HK-2 (cell line): ENCODE results near the gene HELZ2.
"Not testable (repeated sequence)": the region's sequence is repeated elsewhere in the genome, so short reads cannot be mapped to it uniquely, and the experiment has no call there.

Experiments
- DNase-seq: peaks from one replicate; pipeline ENCODE4 v3.0.0-alpha.2; 2018; ENCODE audit not compliant: unreplicated experiment

HELZ2 gene, protein sequence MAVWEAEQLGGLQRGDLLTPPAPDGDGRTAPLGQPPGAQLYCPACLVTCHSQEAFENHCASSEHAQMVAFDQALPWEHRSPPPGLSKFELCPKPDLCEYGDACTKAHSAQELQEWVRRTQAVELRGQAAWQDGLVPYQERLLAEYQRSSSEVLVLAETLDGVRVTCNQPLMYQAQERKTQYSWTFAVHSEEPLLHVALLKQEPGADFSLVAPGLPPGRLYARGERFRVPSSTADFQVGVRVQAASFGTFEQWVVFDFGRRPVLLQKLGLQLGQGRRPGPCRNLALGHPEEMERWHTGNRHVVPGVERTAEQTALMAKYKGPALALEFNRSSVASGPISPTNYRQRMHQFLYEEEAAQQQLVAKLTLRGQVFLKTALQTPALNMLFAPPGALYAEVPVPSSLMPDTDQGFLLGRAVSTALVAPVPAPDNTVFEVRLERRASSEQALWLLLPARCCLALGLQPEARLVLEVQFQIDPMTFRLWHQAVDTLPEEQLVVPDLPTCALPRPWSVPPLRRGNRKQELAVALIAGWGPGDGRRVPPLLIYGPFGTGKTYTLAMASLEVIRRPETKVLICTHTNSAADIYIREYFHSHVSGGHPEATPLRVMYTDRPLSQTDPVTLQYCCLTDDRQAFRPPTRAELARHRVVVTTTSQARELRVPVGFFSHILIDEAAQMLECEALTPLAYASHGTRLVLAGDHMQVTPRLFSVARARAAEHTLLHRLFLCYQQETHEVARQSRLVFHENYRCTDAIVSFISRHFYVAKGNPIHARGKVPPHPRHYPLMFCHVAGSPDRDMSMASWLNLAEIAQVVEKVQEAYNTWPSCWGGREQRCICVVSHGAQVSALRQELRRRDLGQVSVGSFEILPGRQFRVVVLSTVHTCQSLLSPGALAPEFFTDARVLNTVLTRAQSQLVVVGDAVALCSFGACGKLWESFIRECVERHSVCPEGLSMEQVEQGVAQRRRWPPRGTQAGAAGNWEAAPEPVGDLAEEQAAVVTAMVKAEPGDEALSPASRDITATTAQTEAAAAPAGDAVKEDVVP (N-terminal part only)

GRCh38 chr20:63574156-63574828 is at the start of gene HELZ2:
HELZ2 (minus strand) TSS chr20:63574239; CDS start chr20:63572385, 1,854 bp downstream.
- peak; percentile 87 for DNase-seq

GRCh38 chr20:63622732-63623131 is 48.7 kb upstream of the HELZ2 start:
- no peak for DNase-seq

- no peak for DNase-seq
These were observed 48.1 kb upstream of the HELZ2 start for GRCh38 chr20:63622096-63622495.

GRCh38 chr20:63620991-63621390 is 47.0 kb upstream of the HELZ2 start:
- DNase-seq, result no peak

GRCh38 chr20:63619505-63619904 is 45.5 kb upstream of the HELZ2 start:
- no peak for DNase-seq

GRCh38 chr20:63619086-63619485 is 45.0 kb upstream of the HELZ2 start:
- no peak for DNase-seq

DNA sequence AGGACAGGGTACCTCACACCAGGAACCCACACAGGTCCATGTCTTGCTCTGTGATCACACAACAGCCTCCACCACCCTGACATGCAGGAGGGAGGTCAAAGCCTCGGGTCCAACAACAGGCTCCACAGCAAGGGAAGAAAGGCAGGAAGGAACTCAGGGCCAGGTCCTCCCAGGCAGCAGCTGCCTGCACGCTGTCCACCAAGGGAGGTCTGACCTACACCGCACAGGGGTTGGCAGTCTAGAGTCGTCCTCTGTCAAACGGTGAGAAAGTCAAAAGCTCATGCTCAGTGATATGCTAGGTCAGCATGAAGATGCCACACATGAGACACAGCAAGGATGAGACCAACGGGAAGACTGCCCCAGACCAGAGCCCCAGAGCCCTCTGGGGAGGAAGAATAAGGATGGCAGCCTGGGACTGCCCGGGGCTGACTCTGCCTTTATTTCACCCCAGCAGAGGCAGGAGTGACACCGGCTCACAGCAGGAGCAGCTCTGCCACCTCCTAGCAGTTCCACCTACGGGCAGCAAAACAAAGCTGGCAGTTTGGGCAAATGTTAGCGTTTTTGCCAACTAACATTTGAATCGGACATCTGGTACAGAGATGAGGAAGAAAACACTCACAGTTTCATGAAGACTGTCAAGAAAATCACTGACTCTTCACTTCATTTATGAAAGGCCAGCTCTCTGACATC is 44.4 kb upstream of the HELZ2 start:
- no peak for DNase-seq

GRCh38 chr20:63617876-63618265 is 43.8 kb upstream of the HELZ2 start:
- no peak for DNase-seq

DNA sequence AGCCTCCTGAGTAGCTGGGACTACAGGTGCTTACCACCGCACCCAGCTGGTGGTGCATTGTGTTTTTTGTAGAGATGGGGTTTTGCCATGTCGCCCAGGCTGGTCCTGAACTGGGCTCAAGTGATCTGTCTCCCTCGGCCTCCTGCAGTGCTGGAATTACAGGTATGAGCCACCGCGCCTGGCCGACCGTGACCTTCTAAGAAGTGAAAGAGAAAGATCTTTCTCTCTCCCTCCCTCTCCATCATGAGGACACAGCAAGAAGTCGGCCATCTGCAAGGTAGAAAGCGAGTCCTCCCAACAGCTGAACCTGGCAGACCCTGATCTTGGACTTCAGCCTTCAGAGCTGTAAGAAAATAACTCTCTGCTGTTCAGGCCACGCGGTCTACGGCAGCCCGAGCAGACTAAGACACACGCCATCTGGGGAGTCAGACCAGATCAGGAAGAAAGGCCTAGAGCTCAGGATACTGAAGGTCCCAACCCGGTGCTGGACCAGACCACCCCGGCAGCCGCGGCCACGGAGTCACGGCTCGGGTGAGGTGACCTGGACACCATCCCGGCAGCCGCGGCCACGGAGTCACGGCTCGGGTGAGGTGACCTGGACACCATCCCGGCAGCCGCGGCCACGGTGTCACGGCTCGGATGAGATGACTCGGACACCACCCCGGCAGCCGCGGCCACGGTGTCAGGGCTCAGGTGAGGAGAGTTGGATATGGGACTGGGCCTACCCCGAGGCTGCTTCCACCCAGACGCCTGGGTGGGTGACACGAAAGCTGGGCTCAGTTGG is 43.2 kb upstream of the HELZ2 start:
- DNase-seq, result peak; percentile 32

DNA sequence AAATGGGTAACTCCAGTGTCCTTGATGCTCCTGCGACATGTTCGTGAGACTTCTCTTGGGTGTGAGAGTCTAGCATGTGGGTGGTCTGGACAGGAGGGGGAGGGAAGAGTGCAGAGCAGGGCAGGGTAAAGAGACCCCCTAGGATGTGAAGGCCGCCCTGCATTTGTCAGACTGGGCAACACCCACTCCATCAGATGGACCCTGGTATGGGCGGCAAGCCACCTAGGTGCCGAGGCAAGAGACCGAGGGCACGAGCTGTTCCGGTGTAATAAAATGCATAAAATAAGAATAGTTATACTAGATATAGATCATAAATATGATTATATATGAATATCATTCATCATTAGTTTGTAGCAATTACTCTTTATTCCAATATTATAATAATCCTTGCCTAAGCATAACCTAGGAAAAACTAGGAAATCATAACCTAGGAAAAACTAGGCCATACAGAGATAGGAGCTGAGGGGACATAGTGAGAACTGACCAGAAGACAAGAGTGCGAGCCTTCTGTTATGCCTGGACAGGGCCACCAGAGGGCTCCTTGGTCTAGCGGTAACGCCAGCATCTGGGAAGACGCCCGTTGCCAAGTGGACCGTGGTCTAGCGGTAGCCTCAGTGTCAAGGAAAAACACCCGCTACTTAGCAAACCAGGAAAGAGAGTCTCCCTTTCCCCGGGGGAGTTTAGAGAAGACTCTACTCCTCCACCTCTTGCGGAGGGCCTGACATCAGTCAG is 40.0 kb upstream of the HELZ2 start:
- not testable (repeated sequence) for DNase-seq

DNA sequence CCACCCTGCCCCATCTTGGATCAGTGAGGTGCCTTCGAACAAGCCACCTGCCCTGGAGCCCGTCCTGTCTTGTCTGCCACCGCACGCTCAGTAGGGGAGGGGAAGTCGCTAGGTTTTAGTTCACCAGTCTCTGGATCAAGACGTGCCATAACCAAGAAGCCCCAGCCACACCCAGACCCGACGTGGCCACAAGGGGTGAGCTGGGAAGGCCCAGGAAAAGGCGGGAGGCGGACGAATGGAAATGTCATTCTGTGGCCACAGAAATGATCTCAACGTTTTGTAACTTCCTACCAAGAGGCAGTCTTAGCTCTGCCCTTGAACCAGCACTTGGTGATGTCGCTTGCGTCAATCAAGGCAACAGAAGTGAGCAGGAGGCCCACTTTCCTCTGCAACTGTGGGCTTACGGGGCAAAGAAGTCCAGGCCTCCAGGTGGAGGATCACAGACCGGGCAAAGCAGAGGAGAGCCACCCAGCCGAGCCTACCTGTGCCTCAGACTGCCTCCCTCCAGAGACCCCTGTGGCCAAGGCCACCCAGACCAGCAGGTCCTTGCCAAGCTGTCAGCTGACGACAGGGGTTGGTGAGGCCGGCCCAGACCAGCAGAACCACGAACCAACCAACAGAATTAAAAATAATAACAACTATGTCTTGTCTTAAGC is 38.4 kb upstream of the HELZ2 start:
- no peak for DNase-seq

DNA sequence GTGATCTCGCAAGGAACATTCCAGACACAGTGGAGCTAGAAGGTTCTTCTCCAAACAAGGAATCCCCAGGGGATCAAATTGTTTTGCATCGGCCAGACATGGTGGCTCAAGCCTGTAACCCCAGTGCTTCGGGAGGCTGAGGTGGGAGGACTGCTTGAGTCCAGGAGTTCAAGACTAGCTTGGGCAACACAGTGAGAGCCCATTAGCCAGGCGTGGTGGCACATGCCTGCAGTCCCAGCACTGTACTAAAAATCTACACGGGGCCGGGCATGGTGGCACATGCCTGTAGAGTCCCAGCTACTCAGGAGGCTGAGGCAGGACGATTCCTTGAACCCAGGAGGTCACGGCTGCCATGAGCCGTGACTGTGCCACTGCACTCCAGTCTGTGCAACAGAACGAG is 37.6 kb upstream of the HELZ2 start:
- DNase-seq, result no peak

GRCh38 chr20:63610581-63611435 is 36.8 kb upstream of the HELZ2 start:
- no peak for DNase-seq

DNA sequence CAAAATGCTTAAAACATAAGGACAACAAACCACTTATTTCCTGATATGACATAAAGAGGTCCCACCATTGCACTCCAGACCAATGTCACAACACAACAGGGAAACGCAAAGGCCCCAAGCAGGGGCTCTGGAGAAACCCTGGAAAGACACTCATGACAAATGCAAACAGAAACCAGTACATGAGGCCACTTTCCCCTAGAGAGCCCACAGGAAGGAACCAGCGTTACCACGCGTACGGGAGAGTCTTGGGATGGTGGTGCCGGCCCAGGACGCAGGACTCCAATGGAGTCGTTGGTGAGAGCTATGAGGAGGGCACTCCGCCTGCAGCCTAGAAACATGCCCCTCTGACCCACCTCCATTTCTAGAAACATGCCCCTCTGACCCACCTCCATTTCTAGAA is 32.6 kb upstream of the HELZ2 start:
- DNase-seq, result no peak

- no peak for DNase-seq
These were observed 28.3 kb upstream of the HELZ2 start for GRCh38 chr20:63602321-63602720.

DNA sequence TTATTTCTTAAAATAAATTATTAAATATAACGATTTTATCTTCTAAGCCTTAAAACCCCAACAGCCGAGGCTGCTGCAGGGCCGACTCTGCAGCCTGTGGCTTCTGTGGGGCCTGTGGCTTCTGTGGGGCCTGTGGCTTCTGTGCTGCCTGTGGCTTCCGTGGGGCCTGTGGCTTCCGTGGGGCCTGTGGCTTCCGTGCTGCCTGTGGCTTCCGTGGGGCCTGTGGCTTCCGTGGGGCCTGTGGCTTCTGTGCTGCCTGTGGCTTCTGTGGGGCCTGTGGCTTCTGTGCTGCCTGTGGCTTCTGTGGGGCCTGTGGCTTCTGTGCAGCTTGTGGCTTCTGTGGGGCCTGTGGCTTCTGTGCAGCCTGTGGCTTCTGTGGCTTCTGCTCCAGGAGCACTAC is 27.6 kb upstream of the HELZ2 start:
- not testable (repeated sequence) for DNase-seq

GRCh38 chr20:63599396-63600050 is 25.5 kb upstream of the HELZ2 start:
- no peak for DNase-seq
